NCI-H345 treated with DMSO at 0.1 percent for 48 hours (cell line): ENCODE measurements around the gene DCANP1.

Experiments
- DNase-seq: peaks from one replicate; lab custom pipeline; 2025; ENCODE audit not compliant: unreplicated experiment; lab: John Stamatoyannopoulos, UW

DCANP1 gene

DNA sequence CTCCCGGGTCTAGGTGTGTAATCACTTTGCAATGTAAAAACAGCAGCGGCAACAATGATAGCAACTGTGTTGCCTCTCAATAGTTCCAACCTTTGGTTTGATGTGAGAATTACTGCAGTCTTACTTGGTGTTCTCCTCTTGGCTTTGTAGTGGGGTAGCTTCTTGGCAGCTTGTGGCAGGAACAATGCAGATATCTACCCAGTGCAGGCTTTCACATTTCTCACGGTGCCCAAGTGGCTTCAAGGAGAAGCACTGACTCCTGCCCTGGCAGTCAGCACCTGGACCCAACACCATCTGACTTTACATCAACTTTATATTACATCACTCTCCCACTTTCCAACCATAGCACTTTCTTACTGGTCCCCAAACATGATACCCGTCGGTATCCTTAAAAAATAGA lies 33.4 kb upstream of the DCANP1 start:
- no peak for DNase-seq

DNA sequence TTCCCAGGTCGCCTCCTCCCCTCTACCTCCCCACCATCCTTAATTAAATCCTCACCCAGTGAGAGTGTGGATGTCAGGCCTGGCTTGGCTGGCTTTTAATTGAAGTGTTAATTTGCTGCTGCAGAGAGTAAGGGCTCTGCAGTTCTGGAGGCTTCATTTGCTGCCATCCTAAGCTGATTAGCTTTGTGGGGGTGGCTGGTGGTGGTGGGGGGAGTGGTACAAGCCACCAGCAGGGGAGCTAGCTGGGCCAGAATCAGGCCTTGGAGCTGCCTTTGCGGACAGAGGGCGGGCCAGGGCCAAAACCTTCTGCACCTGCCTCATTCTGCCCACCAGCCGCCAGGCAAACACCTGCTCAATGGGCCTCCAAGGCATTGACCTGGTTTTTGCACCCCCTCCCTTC lies 31.8 kb upstream of the DCANP1 start:
- DNase-seq, result no peak

DNA sequence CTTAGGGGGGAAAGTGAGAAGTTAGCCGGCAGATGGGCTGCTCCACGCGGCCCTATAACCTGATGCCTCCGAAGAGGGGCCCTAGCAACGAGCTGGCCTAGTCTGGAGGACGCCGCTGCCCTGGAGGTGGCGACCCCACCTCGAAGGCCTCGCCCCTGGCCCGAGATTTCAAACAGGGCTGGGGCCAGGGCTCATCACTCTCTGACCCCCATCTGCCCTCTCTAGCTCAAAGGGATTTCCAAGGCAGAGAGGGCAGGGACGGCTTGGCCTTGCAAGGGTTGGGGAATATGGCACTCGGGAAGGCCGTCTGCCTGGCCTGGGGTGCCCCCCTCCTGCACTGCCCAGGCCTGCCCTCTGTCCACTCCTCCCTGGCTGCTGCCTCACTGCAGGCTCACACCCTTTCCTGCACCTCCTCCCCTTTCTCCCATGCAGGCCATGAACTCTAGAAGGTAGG lies 30.5 kb upstream of the DCANP1 start:
- DNase-seq, result no peak

DNA sequence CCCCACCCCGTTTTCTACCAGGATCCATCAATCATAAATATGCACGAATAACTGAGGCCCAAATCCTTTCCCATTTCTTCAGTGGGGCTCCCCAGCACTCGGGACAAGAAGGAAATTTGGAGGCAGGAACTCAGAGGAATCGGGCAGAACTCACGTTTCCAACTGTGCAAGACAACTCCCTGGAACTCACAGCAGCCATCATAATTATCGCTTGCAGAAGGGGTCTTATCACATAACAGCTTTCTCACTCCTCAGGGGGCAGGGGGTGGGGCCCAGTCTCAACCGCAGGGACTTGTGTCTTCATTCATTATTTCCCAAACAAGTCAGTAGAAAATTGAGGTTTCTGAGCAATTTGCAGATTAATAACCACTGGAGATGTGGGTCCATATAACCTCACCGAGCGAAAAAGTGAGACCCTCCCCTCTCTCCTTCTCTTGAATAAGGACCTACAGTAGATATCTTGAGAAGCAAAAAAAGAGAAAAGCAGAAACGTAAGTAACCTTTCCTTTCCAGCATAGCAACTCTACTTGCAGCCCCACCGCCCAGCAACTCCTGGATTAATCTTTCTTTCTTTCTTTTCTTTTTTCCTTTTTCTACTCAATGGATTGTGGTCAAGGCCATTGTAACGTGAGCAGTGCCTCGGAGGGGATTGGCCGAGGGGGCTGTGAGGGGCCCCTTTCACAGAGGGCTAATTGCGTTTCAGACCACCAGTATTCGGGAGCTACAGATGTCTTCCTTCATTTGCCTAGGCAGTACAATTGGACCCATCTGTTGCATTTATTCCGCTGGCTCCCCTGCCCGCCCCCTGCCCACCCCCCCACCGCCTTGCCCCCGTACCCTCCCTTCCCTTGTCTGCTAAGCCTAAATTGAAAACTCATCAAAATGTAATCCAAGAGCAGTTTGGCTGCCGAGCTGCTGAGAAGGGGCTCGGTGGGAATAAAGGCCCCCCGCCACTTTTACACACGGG lies 29.8 kb upstream of the DCANP1 start:
- DNase-seq, result no peak

DNA sequence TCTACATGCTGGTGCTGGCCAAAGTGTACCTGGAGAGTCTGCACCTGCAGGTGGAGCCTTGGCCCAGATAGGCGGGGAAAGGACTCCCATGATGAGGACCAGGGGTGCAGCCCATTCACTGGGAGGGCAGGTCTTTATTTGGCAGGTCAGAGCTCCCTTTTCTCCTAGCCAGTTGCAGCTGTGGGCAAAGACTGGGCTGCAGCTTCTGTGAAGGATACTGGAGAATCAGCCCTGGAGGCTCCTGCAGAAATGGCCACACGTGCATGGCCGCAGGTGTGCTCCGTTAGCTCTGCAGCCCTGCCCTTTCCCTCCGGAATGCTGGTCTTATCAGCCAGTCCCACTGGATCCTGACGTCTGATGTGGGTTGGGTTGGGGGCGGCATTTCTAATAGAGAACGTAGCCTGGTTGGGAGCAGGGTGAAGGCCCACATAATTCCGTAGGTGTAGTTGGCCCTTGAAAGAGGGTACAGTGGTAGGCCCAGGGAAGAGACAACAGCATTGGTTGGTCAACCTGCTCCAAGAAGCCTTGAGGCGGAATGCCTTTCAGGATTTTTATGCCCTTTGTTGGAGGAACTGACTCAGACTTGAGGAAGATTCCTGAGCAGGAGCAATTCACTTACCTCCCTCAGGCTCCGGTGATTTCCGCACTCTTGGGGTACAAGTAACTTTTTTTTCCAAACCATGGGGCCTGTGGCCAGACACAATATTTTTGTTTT lies 27.0 kb upstream of the DCANP1 start:
- no peak for DNase-seq

DNA sequence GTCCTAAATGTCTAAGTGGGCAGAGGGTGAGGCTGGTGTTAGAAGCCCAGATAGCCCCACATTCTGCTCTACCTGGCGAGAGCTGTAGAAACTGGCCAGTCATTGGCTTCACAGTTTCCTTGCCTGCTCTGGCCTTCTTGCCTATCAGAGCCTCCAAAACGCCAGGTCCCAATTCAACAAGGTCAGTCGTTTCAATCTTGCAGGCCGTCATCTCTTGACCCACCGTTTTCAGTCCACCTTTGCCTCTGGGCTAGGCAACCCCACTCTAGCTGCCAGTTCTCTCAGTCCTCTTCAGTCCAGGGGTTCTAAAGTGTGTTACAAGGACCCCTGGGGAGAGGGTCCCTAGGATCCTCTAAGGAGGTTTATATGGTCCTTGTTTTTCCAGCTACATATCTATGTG lies 25.0 kb upstream of the DCANP1 start:
- no peak for DNase-seq

DNA sequence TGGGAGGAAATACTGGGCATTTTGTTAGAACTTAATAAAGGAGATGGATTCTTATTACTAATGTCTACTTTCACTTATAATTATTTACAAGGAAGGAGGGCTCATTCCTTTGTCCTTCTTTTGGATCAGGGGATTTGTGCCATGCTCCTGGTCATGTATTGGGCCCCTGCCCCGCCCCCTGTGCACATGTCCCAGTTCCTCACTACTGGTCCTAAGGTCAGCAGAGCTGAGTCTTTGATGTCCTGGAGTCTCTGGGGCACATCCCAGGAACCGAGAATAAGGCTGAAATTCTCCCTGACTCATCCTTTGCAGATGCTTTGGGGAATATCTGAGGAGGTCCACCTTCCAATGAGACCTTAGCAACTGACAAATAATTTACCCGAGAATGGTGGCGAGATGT lies 24.6 kb upstream of the DCANP1 start:
- no peak for DNase-seq

DNA sequence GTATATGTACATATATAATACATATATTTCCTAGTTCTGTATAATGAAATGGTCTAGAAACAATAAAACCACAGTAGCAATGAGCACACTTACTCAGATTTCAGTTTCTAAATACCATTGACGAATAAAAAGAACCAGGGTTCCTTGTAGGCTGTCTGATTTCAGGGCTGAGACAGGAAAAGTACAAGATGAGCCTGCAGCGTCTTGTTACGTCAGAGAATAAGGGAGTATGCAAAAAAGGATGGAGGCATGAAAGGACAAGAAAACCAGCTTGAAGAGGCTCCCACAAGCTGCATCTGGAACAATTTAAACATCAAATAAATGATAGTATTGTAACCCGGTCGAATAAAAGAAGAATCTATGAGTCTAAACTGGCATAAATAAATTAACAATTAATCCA lies 22.8 kb upstream of the DCANP1 start:
- no peak for DNase-seq

DNA sequence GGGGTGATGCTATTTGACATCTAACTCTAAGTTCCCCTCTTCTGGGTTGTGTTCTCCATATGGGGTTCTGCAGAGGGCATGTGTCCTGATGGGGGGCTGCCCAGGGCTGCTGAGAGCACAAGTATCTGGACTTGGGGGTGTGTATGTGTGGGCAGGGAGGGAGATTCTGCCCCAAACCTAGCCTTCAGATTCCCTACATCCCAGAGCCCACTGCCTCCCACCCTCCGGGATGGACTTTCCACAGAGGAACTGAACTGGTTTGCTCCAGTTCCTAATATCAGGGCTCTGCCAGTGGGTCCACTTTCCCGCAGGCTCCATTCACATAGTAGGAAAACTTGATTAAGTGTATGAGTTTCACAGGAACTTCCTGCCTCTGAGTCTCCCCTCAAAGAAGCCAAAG lies 21.4 kb upstream of the DCANP1 start:
- DNase-seq, result no peak

DNA sequence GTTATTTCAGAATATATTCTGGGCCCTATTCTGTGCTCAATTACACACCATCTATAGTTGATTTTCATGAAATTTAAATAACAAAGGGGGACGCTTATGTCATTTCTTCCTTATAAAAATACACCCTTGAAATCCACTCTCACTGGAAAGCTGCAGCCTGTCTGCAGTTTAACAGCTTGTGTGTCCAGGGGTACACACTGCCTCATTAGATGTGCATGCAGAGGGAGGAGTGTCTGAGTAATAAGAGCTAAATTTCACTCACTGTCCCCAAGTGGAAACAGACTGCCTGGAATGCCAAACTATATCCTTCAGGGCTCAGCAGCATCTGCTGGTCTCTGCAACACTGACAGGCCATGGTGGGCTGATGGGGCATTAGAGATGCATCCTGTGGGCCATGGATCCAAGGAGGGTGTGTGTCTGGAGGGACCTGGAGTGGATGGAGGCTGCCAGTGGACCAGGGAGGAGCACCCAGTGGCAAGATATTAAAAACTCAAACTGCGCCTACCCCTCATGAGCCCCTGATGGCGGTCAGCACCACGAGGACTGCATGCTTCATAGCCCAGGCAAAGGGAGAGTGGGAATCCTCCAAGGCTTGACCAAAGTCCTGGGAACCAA lies 20.8 kb upstream of the DCANP1 start:
- no peak for DNase-seq

DNA sequence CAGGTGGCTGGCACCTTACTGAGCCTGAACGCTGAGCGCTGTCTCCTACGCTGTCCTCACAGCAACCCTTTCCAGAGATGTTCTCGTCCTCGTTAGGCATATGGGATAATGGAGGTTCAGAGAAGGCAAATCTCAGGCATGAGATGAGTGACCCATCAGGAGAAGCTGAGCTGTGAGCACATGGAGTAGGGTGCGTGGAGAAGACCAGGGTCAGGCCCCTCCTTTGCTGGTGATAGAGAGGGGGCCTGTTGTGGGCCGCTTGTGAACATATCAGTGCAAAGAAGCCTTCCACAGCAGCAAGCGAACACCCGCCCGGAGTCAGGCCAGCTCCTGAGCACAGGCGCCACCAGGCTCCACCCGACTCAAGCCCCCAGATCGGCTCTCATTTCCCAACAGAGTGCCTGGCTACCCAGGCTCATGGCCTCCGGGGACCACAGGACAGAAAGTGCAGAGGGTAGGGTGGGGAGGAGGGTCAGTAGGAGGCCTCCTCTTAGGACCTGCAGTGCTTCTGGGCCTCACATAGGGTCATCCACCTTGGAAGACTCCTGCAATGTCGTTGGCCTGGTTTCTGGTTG lies 20.0 kb upstream of the DCANP1 start:
- DNase-seq, result no peak

DNA sequence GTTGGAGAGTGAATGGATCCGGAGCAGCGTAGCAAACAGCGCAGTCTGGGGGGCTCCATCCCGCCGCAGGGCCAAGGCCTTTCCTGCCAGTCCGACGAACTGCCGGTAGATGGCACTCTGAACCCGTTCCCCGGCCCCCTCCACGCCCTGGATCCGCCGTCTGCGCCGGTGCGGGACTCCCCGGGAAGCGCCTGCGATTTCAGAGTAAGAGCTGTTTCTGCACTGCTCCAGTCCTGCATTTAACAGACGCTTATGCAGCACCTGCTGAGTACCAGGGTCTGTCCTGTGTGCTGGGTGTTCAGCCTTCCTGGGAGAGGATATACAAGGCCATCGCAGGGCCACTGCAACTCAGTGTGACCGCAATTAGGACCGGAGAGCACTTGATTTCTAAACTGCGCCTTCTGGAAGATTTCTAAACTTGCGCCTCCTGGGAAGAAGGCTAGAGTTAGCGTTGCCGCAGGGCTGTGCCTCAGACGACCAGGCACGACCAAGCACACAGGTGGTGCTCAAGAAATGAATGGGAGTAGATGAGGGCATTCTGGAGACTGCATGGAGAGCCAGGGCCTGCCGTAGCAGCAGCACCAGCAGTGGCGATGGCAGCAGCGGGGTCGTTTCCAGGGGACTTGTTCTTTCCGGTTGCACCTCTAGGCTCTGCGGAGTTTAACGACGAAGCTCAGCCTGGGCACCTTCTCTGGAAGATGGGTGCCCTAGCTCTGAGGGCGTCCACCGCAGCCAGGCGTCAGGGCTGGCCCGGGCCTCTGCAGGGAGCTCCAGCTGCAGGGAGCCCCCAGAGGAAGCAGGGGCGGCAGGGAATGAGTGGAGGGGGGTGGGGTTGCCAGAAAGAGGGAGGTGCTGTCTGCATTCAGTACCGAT lies 19.3 kb upstream of the DCANP1 start:
- peak; percentile 73 for DNase-seq

DNA sequence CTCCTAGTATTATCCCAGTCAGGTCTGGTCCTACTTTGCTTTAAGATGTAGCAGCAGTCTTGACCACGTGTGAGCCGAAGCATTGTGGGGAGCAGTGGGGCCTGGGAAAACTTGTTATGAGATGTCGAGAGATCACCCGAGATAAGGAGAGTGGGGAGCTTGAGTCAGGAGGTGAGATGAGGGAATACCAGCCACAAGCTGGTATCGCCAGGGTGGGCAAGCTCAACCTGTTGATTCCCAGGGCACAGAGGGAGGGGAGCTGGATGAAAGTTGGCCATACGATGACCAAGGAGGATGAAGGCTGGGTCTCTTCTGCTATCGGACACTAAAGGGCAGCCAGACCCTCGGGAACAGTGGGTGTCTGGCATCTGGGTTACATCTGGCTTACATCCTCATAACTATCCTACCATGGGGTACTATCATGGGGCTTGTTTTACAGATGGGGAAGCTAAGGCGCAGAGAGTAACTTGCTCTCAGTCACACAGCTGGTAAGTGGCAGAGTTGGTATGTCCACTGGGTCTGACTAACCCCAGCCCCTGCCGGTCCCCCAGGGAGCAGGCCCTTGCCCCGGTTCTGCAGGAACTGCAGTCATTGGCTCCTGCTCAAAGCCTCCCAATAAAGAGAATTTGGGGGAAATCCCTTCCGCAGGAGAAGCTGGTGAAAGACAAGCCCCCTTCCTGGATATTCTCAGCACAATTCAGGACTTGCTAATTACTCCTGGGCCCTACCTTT lies 18.4 kb upstream of the DCANP1 start:
- DNase-seq, result no peak

DNA sequence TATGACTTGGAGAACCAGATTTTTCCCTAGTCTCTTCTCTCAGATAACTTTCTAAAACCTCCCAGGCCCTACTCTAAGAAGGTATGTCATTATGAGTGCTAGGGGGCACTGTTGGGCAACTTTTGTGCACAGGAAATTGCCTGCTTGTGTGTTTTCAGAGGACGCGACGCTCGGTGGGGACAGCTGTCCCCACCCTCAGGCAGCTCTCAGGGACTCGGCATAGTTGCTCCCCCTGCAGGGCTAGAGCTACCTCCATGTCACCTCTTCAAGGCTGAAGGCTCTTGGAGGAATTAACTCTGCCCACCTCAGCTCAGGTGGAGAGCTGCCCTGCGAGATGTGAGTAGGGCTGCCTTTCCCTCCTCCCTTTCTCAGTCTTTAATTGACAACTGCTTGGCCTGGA lies 15.2 kb upstream of the DCANP1 start:
- DNase-seq, result peak; percentile 66

DNA sequence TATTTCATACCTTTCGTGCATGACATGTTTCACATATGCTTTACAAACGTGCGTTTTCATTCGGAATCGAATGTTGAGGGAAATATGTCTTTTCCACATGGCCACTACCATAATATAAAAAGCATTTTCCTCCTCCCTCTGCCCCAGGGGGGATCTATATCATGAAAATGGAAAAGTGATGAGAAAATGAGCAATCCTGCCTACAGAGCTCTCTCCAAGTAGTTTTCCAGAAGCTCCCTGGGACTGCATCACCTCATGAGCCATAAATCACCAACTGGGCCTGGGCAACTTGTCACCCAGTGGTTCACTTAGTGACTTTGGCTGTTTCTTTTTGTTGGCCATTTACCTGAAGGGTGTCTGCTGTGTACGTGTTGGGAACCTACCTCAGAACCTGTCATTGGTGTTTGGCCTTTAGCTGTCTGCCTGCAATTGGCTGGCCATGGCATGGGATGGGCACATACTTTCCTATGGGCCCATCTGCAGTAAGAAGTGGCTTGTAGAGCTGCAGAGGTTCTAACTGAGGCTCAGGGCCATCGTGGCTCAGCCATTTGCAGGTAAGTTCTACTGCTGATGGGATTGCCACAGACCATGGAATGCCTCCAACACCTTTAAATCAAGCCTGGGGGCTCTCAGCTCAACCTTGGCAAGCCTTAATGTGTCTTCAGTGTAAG lies 14.5 kb upstream of the DCANP1 start:
- no peak for DNase-seq

DNA sequence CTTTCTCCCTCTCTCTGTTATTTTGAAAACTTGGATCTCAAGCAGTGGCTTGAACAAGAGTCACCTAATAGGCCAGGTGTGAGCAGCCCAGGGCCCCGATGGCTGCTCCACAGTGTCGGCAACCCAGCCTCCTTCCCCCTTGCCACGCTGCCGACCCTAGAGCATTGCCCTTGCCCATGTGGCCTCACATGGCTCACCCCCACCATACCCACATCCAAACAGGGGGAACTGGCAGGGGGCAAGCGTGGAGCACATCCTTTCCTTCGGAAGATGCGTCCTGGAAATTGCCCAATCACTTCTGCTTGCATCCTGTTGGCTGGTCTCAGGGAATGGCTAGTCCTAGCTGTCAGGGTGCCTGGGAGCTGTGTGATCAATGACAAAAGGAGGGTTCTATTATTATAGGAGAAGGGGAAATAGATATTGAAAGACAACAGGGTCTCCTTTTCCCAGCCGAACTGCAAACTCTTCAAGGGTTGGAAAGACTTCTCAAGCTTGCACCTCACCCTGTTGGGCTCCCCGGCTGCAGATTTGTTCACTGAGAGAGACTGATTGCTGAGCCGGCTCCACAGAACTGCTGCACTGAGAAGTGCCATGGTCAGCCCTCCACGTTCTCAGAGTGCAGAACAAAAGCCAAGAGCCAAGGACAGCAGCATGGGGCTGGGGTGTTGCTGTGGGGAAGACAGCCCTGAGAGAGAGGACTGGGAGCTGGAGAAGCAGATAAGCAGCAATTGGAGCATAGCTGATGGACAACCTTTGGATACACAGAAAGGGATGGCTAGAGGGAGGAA lies 13.3 kb upstream of the DCANP1 start:
- no peak for DNase-seq

DNA sequence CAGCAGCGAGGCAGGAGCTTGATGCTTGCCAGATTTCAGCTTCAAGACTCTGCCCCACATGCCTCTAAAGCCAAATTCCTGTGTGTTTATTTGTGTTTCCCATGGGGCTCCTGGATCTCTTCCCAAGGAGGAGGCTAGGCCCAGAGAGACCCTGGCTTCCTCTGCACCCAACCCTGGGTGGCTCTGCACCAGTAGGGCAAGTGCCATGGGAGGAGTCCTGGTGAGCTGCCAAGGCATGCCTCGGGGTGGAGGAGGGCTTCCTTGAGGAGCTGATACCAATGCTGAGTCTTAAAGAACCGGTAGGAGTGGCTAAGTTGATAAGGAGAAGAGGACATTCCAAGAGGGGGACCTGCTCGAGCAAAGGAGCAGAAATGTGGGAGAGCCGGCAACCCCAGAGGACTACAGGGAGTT lies 11.8 kb upstream of the DCANP1 start:
- DNase-seq, result no peak

DNA sequence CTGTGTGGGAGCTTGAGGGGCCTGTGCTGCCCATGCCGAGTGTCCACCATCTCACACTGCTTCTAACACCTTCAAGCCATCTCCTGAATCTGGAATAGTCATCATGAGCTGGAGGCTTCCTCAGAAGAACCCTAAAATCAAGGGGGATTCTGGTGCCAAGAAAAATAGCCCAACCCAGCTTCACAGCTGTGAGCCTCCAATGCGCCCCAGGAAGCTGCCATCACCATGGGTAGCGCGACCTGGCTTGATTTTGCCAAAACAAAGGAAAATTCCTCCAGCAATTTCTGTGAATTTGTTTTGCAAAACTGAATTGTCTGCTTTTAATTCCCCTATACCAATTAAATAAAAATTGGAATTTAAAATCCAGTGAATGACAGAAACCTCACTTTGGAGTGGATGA lies 11.2 kb upstream of the DCANP1 start:
- no peak for DNase-seq
